ENCODE measurements around the gene CKAP2.
"Not testable (repeated sequence)": the region's sequence is repeated elsewhere in the genome, so short reads cannot be mapped to it uniquely, and the experiment has no call there.

Gene CKAP2

GRCh38 chr13:52454820-52455676 is at the start of gene CKAP2:
CKAP2 (plus strand) TSS chr13:52455478; CDS start chr13:52455557, 79 bp downstream.
- DNase-seq = peak; percentile 88

GRCh38 chr13:52405767-52406494 is 49.3 kb upstream of the CKAP2 start, which contains the start of gene THSD1:
THSD1 (minus strand) TSS chr13:52406172; CDS start chr13:52402600, 3,572 bp downstream.
- DNase-seq = no peak

GRCh38 chr13:52406629-52407028 is 48.6 kb upstream of the CKAP2 start:
- no peak for DNase-seq

- not testable (repeated sequence) for DNase-seq
Measured at GRCh38 chr13:52407436-52407835, 47.8 kb upstream of the CKAP2 start.

- DNase-seq = not testable (repeated sequence)
Measured at GRCh38 chr13:52408071-52408658, 47.1 kb upstream of the CKAP2 start.

GRCh38 chr13:52411629-52412028 is 43.6 kb upstream of the CKAP2 start:
- DNase-seq = no peak

- no peak for DNase-seq
Measured at GRCh38 chr13:52412128-52412527, 43.1 kb upstream of the CKAP2 start.

- DNase-seq = no peak
Measured at GRCh38 chr13:52414051-52414450, 41.2 kb upstream of the CKAP2 start.

GRCh38 chr13:52414963-52415362 is 40.3 kb upstream of the CKAP2 start:
- DNase-seq = no peak

- no peak for DNase-seq
Measured at GRCh38 chr13:52419080-52419479, 36.2 kb upstream of the CKAP2 start.

- no peak for DNase-seq
Measured at GRCh38 chr13:52421216-52421615, 34.1 kb upstream of the CKAP2 start.

GRCh38 chr13:52428295-52428694 is 27.0 kb upstream of the CKAP2 start:
- no peak for DNase-seq

GRCh38 chr13:52432456-52432855 is 22.8 kb upstream of the CKAP2 start:
- DNase-seq = no peak

GRCh38 chr13:52446265-52446664 is 9.0 kb upstream of the CKAP2 start:
- no peak for DNase-seq

GRCh38 chr13:52447354-52447753 is 7.9 kb upstream of the CKAP2 start:
- DNase-seq = no peak

- no peak for DNase-seq
Measured at GRCh38 chr13:52447815-52448552, 7.3 kb upstream of the CKAP2 start.

GRCh38 chr13:52449331-52450011 is 5.8 kb upstream of the CKAP2 start:
- DNase-seq = no peak

- DNase-seq = peak; percentile 45
Measured at GRCh38 chr13:52450012-52450792, 5.1 kb upstream of the CKAP2 start, which contains the start of gene VPS36. VPS36 (minus strand) TSS chr13:52450634; CDS start chr13:52450594, 40 bp downstream.

- DNase-seq = peak; percentile 85
Measured at GRCh38 chr13:52450793-52451116, 4.5 kb upstream of the CKAP2 start.

- DNase-seq = no peak
Measured at GRCh38 chr13:52451135-52451804, 4.0 kb upstream of the CKAP2 start.

GRCh38 chr13:52452470-52452869 is 2.8 kb upstream of the CKAP2 start:
- DNase-seq = no peak
